HepG2 (cell line): ENCODE results near the gene SNX2. TPM values are rescaled to one million over a fixed set of nuclear protein-coding genes. Genes with fewer than 3 reads are reported as not detected.

ENCODE experiments used
- ATAC-seq: fragments of 200-7000 bp; cut with Tn5 transposase; 3 replicates; pipeline ENCODE4 v1.9.1; 2020; ENCODE audit warnings: mild to moderate bottlenecking, moderate library complexity
- BruUV-seq: library from RNA; stranded (reverse); fragments of 400-500 nt; replicated peaks from 2 replicates; lab custom pipeline; 2021; lab: Mats Ljungman, UMichigan
- CTCF ChIA-PET: fragments of 300-600 bp; formaldehyde crosslinking; extraction: SDS; loops from one replicate; lab custom pipeline; 2021; ENCODE audit warnings: low total read pairs, inconsistent platforms, low intra/inter-chr PET ratio; lab: Yijun Ruan, JAX
- POLR2A ChIA-PET: fragments of 350-600 bp; sonication (Branson Sonifier 250); formaldehyde crosslinking; loops from one replicate; lab custom pipeline; 2020; ENCODE audit warnings: antibody characterized with exemption, inconsistent platforms; lab: Yijun Ruan, JAX
- DNase-seq: peaks from one replicate; pipeline ENCODE4 v3.0.0-alpha.2; 2015; ENCODE audit warnings: low spot score
- FAIRE-seq: peaks from 3 replicates; lab custom pipeline; 2011; peaks lifted over from hg19 to GRCh38; lab: Jason Lieb, UNC
- H2AFZ ChIP-seq: one replicate; pipeline ENCODE4 v1.6.1; 2011; ENCODE audit warnings: low read length, inconsistent platforms
- H3K27ac ChIP-seq: fragments of 300-600 bp; 3 replicates; pipeline ENCODE4 v1.8.0; 2011; ENCODE audit warnings: mixed run types, mild to moderate bottlenecking, mixed read lengths, low read length, inconsistent platforms; ENCODE audit not compliant: insufficient read depth; ENCODE audit errors: extremely low read length
- H3K27me3 ChIP-seq, 2 experiments: fragments of 200-600 bp in 1 of 2; 2 replicates in 1 of 2; 3 replicates in 1 of 2; pipeline versions ENCODE4 v1.6.0 to v1.8.0; 2011; ENCODE audit warnings: low read length in 2 of 2, mild to moderate bottlenecking in 2 of 2, moderate library complexity in 2 of 2, inconsistent platforms in 1 of 2; ENCODE audit not compliant: insufficient read depth in 2 of 2, control insufficient read depth in 1 of 2
- H3K36me3 ChIP-seq, 2 experiments: fragments of 200-600 bp in 1 of 2; replicated peaks in 1 of 2; 2 replicates in 1 of 2; 3 replicates in 1 of 2; pipeline versions ENCODE4 v1.5.1 to v1.8.0; 2011; ENCODE audit warnings: low read length in 2 of 2, inconsistent platforms in 1 of 2; ENCODE audit not compliant: insufficient read depth in 2 of 2, control insufficient read depth in 1 of 2
- H3K4me1 ChIP-seq: 2 replicates; pipeline ENCODE4 v1.5.1; 2012; ENCODE audit warnings: low read length, inconsistent platforms; ENCODE audit not compliant: insufficient read depth
- H3K4me2 ChIP-seq: 2 replicates; pipeline ENCODE4 v1.6.0; 2011; ENCODE audit warnings: low read depth, low read length, inconsistent platforms
- H3K4me3 ChIP-seq, 3 experiments: fragments of 200-600 bp in 1 of 3; sonication (generic), shearing (Covaris generic) in 1 of 3; replicated peaks in 1 of 3; 2 replicates each; pipeline ENCODE4 v1.5.1; 2011 to 2016; ENCODE audit warnings: low read length in 3 of 3, inconsistent platforms in 2 of 3, low read depth in 2 of 3, mild to moderate bottlenecking in 2 of 3, control low read depth in 1 of 3, mixed read lengths in 1 of 3; ENCODE audit not compliant: insufficient read depth in 1 of 3
- H3K79me2 ChIP-seq: one replicate; pipeline ENCODE4 v1.6.1; 2011; ENCODE audit warnings: low read length, inconsistent platforms; ENCODE audit not compliant: insufficient read depth
- H3K9ac ChIP-seq: 2 replicates; pipeline ENCODE4 v1.6.0; 2011; ENCODE audit warnings: mild to moderate bottlenecking, low read depth, low read length, inconsistent platforms; ENCODE audit not compliant: insufficient read depth
- H3K9me3 ChIP-seq: 2 replicates; pipeline ENCODE4 v1.5.1; 2012; ENCODE audit warnings: mild to moderate bottlenecking, low read length
- H4K20me1 ChIP-seq: 2 replicates; pipeline ENCODE4 v1.6.0; 2011; ENCODE audit warnings: inconsistent platforms, mild to moderate bottlenecking, low read length, moderate library complexity; ENCODE audit not compliant: insufficient read depth
- ATF5 ChIP-seq: sonication (generic); formaldehyde crosslinking; IDR thresholded peaks from 2 replicates; pipeline ENCODE4 v1.4.0; 2020; ENCODE audit warnings: mild to moderate bottlenecking, low read depth, missing genetic modification reagents
- DBP ChIP-seq: sonication (generic); formaldehyde crosslinking; IDR thresholded peaks from 2 replicates; pipeline ENCODE4 v1.4.0; 2020; ENCODE audit warnings: missing genetic modification reagents; ENCODE audit errors: not compliant biosample characterization
- GATA4 ChIP-seq: sonication (generic); IDR thresholded peaks from 2 replicates; pipeline ENCODE4 v1.6.1; 2016; ENCODE audit warnings: antibody characterized with exemption, low read depth, borderline replicate concordance
- KDM6A ChIP-seq: IDR thresholded peaks from 2 replicates; pipeline ENCODE4 v1.6.1; 2016; ENCODE audit warnings: low read depth
- KLF13 ChIP-seq: sonication (generic); formaldehyde crosslinking; IDR thresholded peaks from 2 replicates; pipeline ENCODE4 v1.4.0; 2020; ENCODE audit warnings: mild to moderate bottlenecking, missing genetic modification reagents
- REPIN1 ChIP-seq: sonication (generic); formaldehyde crosslinking; IDR thresholded peaks from 2 replicates; pipeline ENCODE4 v1.8.0; 2022; ENCODE audit warnings: missing genetic modification reagents, low read depth, mild to moderate bottlenecking, borderline replicate concordance
- RERE ChIP-seq: IDR thresholded peaks from 2 replicates; pipeline ENCODE4 v1.6.1; 2016; ENCODE audit warnings: low read depth, missing genetic modification reagents, missing compliant biosample characterization
- ZBTB42 ChIP-seq: sonication (generic); formaldehyde crosslinking; IDR thresholded peaks from 2 replicates; pipeline ENCODE4 v1.5.0; 2020; ENCODE audit warnings: mild to moderate bottlenecking, missing genetic modification reagents
- ZNF496 ChIP-seq: sonication (generic); formaldehyde crosslinking; IDR thresholded peaks from 2 replicates; pipeline ENCODE4 v1.8.1; 2023; ENCODE audit warnings: mild to moderate bottlenecking, moderate library complexity, missing genetic modification reagents; ENCODE audit not compliant: insufficient replicate concordance
- ZNF580 ChIP-seq: IDR thresholded peaks from 2 replicates; pipeline ENCODE4 v1.6.1; 2016; ENCODE audit warnings: low read depth, borderline replicate concordance
- ZNF839 ChIP-seq: sonication (generic); formaldehyde crosslinking; IDR thresholded peaks from 2 replicates; pipeline ENCODE4 v1.4.0; 2020; ENCODE audit warnings: missing genetic modification reagents, mild to moderate bottlenecking, borderline replicate concordance
- WGBS: methylation state at CpG from one replicate; pipeline ENCODE4 v1.1.6; 2017; ENCODE audit warnings: low lambda C conversion rate; 5-methylcytosine and 5-hydroxymethylcytosine counted together
- in situ Hi-C: cut with HindIII; loops from 2 replicates; pipeline ENCODE4 v1.10.0; 2017; ENCODE audit warnings: low pct_unique_long_range_greater_than_20kb; ENCODE audit not compliant: extremely low pct_ligation_motif_present
- intact Hi-C: fragments of 100-400 bp; cut with micrococcal nuclease; formaldehyde crosslinking; loops from one replicate; pipeline ENCODE4 v1.10.0; 2022; ENCODE audit not compliant: unreplicated experiment
- polyA plus RNA-seq, 8 experiments: library from polyadenylated mRNA; depleted of rRNA in 3 of 8; stranded (reverse) in 7 of 8; unstranded in 1 of 8; fragments of >200 nt; fragmentation: Illumina TruSeq in 4 of 8; extraction: Trizol in 4 of 8; gene quantifications; 2 replicates each; pipeline versions ENCODE4 v1.2.1 to v1.2.3, GENCODE V29; 2011 to 2016; ENCODE audit warnings: low read depth in 4 of 8, missing spikeins in 1 of 8, mixed read lengths in 1 of 8; ENCODE audit not compliant: insufficient read depth in 1 of 8
- total RNA-seq, 5 experiments: library from RNA; depleted of rRNA; stranded (reverse); fragments of >200 nt; fragmentation: Illumina TruSeq; extraction: Trizol; gene quantifications; 2 replicates each; pipeline ENCODE4 v1.2.3, GENCODE V29; 2016; ENCODE audit warnings: low read depth in 1 of 5

SNX2 gene
- total and polyA plus RNA-seq, 2 of the 13 experiments (the other 11 are each of a cell fraction or from before 2014, with no cell fraction given) = 26.4 to 78.8 TPM

- Histone ChIP-seq H2AFZ (no peak overlapping the region), H3K27ac (no peak overlapping the region), H3K9ac (no peak overlapping the region), H3K9me3 (no peaks in the 10 kb centered on the region), H4K20me1 (no peaks in the 10 kb centered on the region), H3K4me2 (no peak overlapping the region)
- ATAC-seq (no peak), DNase-seq (no peak)
- ChIA-PET CTCF (no interaction called here), POLR2A (no interaction called here)
- in situ Hi-C loops = no loop called here
- BruUV-seq = no TSS peak
- no peak for TF ChIP-seq ZBTB42
- TF ChIP-seq KLF13 (CRISPR knock-in tag) = no peak
- TF ChIP-seq ATF5 (CRISPR knock-in tag) = no peak
- no peak for TF ChIP-seq GATA4
- TF ChIP-seq ZNF839 (CRISPR knock-in tag) = no peak
- TF ChIP-seq ZNF580 = no peak
- no peak for TF ChIP-seq ZNF496 (CRISPR knock-in tag)
- no peak for TF ChIP-seq KDM6A
- TF ChIP-seq REPIN1 (CRISPR knock-in tag) = no peak
- TF ChIP-seq DBP (CRISPR knock-in tag) = no peak
- TF ChIP-seq RERE = no peak
- TF ChIP-seq, all 625 proteins: peak for 0
- WGBS = 41% methylated on average over 4 of the region's 4 CpGs
- H3K4me3 ChIP-seq = no peak overlapping the region
- no peaks in the 10 kb centered on the region for H3K4me1 ChIP-seq
- H3K27me3 ChIP-seq = no peaks in the 10 kb centered on the region
- H3K36me3 ChIP-seq = no peaks in the 10 kb centered on the region
- H3K79me2 ChIP-seq = no peaks in the 10 kb centered on the region
- no peak for FAIRE-seq
- intact Hi-C loops = no loop called here
Observed at GRCh38 chr5:122757285-122757684, 17.6 kb upstream of the SNX2 start.
